Keratinocyte (primary cell): ENCODE data around the gene DDX47. TPM values are rescaled to one million over a fixed set of nuclear protein-coding genes. Genes with fewer than 3 reads are reported as not detected.

Experiments
- DNase-seq: peaks from one replicate; pipeline ENCODE4 v3.0.0-alpha.2; 2011; ENCODE audit warnings: low read depth, missing footprints, low spot score
- FAIRE-seq: peaks from 2 replicates; lab custom pipeline; 2011; peaks lifted over from hg19 to GRCh38; lab: Jason Lieb, UNC
- H2AFZ ChIP-seq: 2 replicates; pipeline ENCODE4 v1.6.0; 2012; ENCODE audit warnings: low read length, control low read depth, inconsistent platforms; ENCODE audit not compliant: control insufficient read depth
- H3K27ac ChIP-seq: 2 replicates; pipeline ENCODE4 v1.5.1; 2011; ENCODE audit warnings: low read length; ENCODE audit not compliant: control insufficient read depth, insufficient read depth
- H3K27me3 ChIP-seq: 3 replicates; pipeline ENCODE4 v1.6.0; 2011; ENCODE audit warnings: low read length; ENCODE audit not compliant: control insufficient read depth, insufficient read depth; ENCODE audit errors: extremely low read depth
- H3K36me3 ChIP-seq, 2 experiments: 2 replicates in 1 of 2; 3 replicates in 1 of 2; pipeline ENCODE4 v1.5.1; 2011; ENCODE audit warnings: low read length in 2 of 2, mild to moderate bottlenecking in 1 of 2; ENCODE audit not compliant: control insufficient read depth in 2 of 2, insufficient read depth in 2 of 2; ENCODE audit errors: extremely low read depth in 1 of 2
- H3K4me1 ChIP-seq: 3 replicates; pipeline ENCODE4 v1.5.1; 2011; ENCODE audit warnings: low read length; ENCODE audit not compliant: control insufficient read depth, insufficient read depth; ENCODE audit errors: extremely low read depth
- H3K4me2 ChIP-seq: 3 replicates; pipeline ENCODE4 v1.6.0; 2011; ENCODE audit warnings: low read depth, low read length; ENCODE audit not compliant: control insufficient read depth, insufficient read depth; ENCODE audit errors: extremely low read depth
- H3K4me3 ChIP-seq, 3 experiments: fragments of 200-600 bp in 1 of 3; sonication (generic) in 1 of 3; 2 replicates in 2 of 3; 3 replicates in 1 of 3; pipeline ENCODE4 v1.5.1; 2011 to 2016; ENCODE audit warnings: low read length in 3 of 3, mild to moderate bottlenecking in 3 of 3, control low read depth in 2 of 3, inconsistent platforms in 1 of 3, low read depth in 1 of 3, mixed read lengths in 1 of 3, mixed run types in 1 of 3, moderate library complexity in 1 of 3; ENCODE audit not compliant: control insufficient read depth in 2 of 3, insufficient read depth in 2 of 3; ENCODE audit errors: extremely low read depth in 1 of 3
- H3K79me2 ChIP-seq: 2 replicates; pipeline ENCODE4 v1.6.0; 2012; ENCODE audit warnings: low read length; ENCODE audit not compliant: control insufficient read depth, insufficient read depth
- H3K9ac ChIP-seq: 3 replicates; pipeline ENCODE4 v1.6.0; 2011; ENCODE audit warnings: low read length; ENCODE audit not compliant: control insufficient read depth, insufficient read depth; ENCODE audit errors: extremely low read depth
- H3K9me1 ChIP-seq: 3 replicates; pipeline ENCODE4 v1.6.0; 2011; ENCODE audit warnings: low read length; ENCODE audit not compliant: control insufficient read depth, insufficient read depth; ENCODE audit errors: extremely low read depth
- H3K9me3 ChIP-seq: 2 replicates; pipeline ENCODE4 v1.5.1; 2012; ENCODE audit warnings: low read depth, low read length; ENCODE audit not compliant: control insufficient read depth
- H4K20me1 ChIP-seq: 3 replicates; pipeline ENCODE4 v1.6.0; 2011; ENCODE audit warnings: low read length; ENCODE audit not compliant: control insufficient read depth, insufficient read depth; ENCODE audit errors: extremely low read depth
- EZH2 ChIP-seq: IDR thresholded peaks from one replicate; pipeline ENCODE4 v1.6.1; 2012; ENCODE audit warnings: inconsistent platforms, mild to moderate bottlenecking, low read length, moderate library complexity
- dilution Hi-C: fragments of 300-500 bp; cut with MboI; formaldehyde crosslinking; loops from one replicate; pipeline ENCODE4 v1.7.0; 2020; ENCODE audit warnings: low sequenced_read_pairs; ENCODE audit not compliant: extremely low pct_ligation_motif_present
- polyA plus RNA-seq, 5 experiments: library from polyadenylated mRNA; depleted of rRNA in 3 of 5; stranded (reverse) in 3 of 5; stranded (forward) in 1 of 5; unstranded in 1 of 5; fragments of >200 nt; gene quantifications; 1 replicate in 1 of 5; 2 replicates in 3 of 5; 3 replicates in 1 of 5; pipeline versions ENCODE4 v1.2.1 to v1.2.3, GENCODE V29; 2011 to 2012; ENCODE audit warnings: missing spikeins in 2 of 5, low read depth in 1 of 5, low replicate concordance in 1 of 5
- TF ChIP-seq, protein P1 (sequence below), 3 experiments: IDR thresholded peaks in 1 of 3; conservative IDR thresholded peaks in 1 of 3; optimal IDR thresholded peaks in 1 of 3; 2 replicates in 2 of 3; 3 replicates in 1 of 3; pipeline versions ENCODE3 to v1.5.1; 2011; ENCODE audit warnings: low read length in 3 of 3, mild to moderate bottlenecking in 3 of 3, moderate library complexity in 2 of 3, control low read depth in 1 of 3, inconsistent platforms in 1 of 3; ENCODE audit not compliant: insufficient read depth in 2 of 3; ENCODE audit errors: extremely low read depth in 1 of 3

The DDX47 gene
- polyA plus RNA-seq, 1 donor (not counting 4 experiments of a cell fraction or from before 2014, with no cell fraction given), result 90.2 TPM

DNA sequence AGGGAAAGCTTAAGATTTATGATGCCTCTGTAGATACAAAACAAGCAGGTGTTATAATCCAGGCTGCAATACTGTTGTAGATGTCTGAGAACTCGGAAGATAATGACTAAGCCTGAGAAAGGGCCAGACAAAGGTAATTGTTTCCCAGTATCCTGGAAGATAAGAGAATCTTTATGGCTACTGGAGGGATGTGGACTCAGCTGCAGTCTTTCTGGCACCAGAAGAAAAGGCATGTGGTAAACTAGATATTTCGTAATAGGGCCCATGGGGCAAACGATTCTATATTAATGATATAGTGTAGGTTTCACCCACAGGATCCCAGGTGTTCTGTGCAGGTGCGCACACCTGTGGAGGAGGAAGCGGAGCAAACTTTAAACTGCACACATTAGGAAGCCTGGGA lies 36.9 kb upstream of the DDX47 start:
- peak; percentile 83 for FAIRE-seq
- H3K36me3 ChIP-seq, result no peaks in the 10 kb centered on the region
- no peaks in the 10 kb centered on the region for H3K9me3 ChIP-seq
- H3K27me3 ChIP-seq, result no peaks in the 10 kb centered on the region
- no peak overlapping the region for H3K4me3 ChIP-seq
- no peaks in the 10 kb centered on the region for H4K20me1 ChIP-seq
- no peak overlapping the region for H3K9ac ChIP-seq
- no peak overlapping the region for H2AFZ ChIP-seq
- TF ChIP-seq, protein P1, sequence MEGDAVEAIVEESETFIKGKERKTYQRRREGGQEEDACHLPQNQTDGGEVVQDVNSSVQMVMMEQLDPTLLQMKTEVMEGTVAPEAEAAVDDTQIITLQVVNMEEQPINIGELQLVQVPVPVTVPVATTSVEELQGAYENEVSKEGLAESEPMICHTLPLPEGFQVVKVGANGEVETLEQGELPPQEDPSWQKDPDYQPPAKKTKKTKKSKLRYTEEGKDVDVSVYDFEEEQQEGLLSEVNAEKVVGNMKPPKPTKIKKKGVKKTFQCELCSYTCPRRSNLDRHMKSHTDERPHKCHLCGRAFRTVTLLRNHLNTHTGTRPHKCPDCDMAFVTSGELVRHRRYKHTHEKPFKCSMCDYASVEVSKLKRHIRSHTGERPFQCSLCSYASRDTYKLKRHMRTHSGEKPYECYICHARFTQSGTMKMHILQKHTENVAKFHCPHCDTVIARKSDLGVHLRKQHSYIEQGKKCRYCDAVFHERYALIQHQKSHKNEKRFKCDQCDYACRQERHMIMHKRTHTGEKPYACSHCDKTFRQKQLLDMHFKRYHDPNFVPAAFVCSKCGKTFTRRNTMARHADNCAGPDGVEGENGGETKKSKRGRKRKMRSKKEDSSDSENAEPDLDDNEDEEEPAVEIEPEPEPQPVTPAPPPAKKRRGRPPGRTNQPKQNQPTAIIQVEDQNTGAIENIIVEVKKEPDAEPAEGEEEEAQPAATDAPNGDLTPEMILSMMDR (optimal IDR thresholded peaks at IDR 0.05 in 1 of 3, IDR thresholded peaks at IDR 0.05 in 1 of 3, conservative IDR thresholded peaks at IDR 0.05 in 1 of 3; ENCODE audit: extremely low read depth in 1 of 3, insufficient read depth in 2 of 3, low read length in 3 of 3), result no peak
- TF ChIP-seq EZH2, result no peak
- H3K4me1 ChIP-seq, result peaks cover 26% of the 10 kb centered on the region
- peak; percentile 54 for DNase-seq
- H3K9me1 ChIP-seq, result no peaks in the 10 kb centered on the region
- H3K27ac ChIP-seq, result no peak overlapping the region
- dilution Hi-C loops, result no loop called here
- no peak overlapping the region for H3K4me2 ChIP-seq
- H3K79me2 ChIP-seq, result no peaks in the 10 kb centered on the region

DNA sequence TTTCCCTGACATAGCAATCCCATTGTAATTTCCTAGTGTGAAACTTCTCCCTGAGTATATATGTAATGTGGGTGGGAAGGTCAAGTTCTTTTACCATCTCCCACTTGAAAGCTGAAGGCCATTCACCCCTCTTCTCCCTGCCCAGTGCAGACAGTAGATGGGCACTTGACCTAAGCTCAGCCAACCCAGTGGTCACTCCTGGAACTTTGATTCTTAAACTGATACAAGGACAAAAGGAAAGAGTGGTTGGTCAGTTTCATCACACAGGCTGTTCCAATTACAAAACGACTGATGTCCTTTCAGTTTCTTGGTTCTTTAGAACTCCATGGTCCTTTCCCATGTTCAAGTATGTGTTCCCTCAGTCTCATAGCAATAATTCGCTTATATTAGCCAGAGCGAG lies 36.1 kb upstream of the DDX47 start:
- TF ChIP-seq, protein P1 (optimal IDR thresholded peaks at IDR 0.05 in 1 of 3, IDR thresholded peaks at IDR 0.05 in 1 of 3, conservative IDR thresholded peaks at IDR 0.05 in 1 of 3; ENCODE audit: extremely low read depth in 1 of 3, insufficient read depth in 2 of 3, low read length in 3 of 3), result no peak
- TF ChIP-seq EZH2, result no peak
- Histone ChIP-seq H4K20me1 (no peaks in the 10 kb centered on the region), H3K79me2 (no peaks in the 10 kb centered on the region), H3K4me2 (no peak overlapping the region), H3K27ac (no peak overlapping the region), H3K4me1 (peaks cover 26% of the 10 kb centered on the region), H2AFZ (no peak overlapping the region), H3K36me3 (no peaks in the 10 kb centered on the region), H3K9me3 (no peaks in the 10 kb centered on the region), H3K4me3 (no peak overlapping the region), H3K27me3 (no peaks in the 10 kb centered on the region), H3K9me1 (no peaks in the 10 kb centered on the region), H3K9ac (no peak overlapping the region)
- dilution Hi-C loops, result no loop called here
- FAIRE-seq (peak; percentile 20), DNase-seq (no peak)
